ENCODE measurements around the gene SHB.

DNA sequence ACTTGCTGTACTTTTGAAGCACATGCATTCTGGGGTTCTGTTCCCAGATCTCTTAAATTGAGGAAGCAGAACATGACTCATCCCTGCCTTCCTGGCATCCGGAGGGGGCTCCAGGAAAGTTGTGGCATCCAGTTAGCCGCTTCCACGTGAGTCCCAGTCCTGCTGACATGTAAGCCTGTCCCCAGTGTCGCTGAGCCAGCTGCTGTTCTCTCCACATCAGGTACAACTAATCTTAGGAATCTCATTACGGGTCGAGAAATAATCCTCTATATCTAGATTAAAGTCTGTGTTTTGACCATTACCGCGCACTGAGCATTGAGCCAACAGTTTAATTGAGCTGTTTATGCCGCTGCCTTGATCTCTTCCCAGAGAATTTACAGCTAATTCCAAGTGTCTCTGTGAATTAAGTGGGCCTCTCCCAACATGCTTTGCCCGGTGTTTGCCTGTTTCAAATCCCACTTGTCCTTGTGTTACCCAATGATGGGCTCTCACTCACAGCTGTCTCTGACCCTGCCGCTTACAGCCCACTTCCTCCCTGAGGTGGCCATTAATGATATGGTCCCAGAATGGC, 10.5 kb upstream of the SHB start:
- TF ChIP-seq, protein P1, sequence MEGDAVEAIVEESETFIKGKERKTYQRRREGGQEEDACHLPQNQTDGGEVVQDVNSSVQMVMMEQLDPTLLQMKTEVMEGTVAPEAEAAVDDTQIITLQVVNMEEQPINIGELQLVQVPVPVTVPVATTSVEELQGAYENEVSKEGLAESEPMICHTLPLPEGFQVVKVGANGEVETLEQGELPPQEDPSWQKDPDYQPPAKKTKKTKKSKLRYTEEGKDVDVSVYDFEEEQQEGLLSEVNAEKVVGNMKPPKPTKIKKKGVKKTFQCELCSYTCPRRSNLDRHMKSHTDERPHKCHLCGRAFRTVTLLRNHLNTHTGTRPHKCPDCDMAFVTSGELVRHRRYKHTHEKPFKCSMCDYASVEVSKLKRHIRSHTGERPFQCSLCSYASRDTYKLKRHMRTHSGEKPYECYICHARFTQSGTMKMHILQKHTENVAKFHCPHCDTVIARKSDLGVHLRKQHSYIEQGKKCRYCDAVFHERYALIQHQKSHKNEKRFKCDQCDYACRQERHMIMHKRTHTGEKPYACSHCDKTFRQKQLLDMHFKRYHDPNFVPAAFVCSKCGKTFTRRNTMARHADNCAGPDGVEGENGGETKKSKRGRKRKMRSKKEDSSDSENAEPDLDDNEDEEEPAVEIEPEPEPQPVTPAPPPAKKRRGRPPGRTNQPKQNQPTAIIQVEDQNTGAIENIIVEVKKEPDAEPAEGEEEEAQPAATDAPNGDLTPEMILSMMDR (IDR thresholded peaks at IDR 0.05): no peak
- no peak for TF ChIP-seq POLR2A (IDR thresholded peaks at IDR 0.05)

Data from thyroid gland (tissue), 4 donors.